Putamen (tissue), 1 donor: ENCODE results near the gene DOCK4.

Source experiments
- DNase-seq: peaks from one replicate; pipeline ENCODE4 v3.0.0-alpha.2; 2016; ENCODE audit warnings: low spot score

The DOCK4 gene

GRCh38 chr7:112009081-112009480 lies 197.1 kb downstream of the DOCK4 start:
- DNase-seq = no peak

- no peak for DNase-seq
These were observed 199.0 kb downstream of the DOCK4 start for GRCh38 chr7:112007185-112007584.

- DNase-seq = no peak
These were observed 200.1 kb downstream of the DOCK4 start for GRCh38 chr7:112006071-112006470.

- no peak for DNase-seq
These were observed 200.9 kb downstream of the DOCK4 start for GRCh38 chr7:112005205-112005775.

GRCh38 chr7:112001091-112001826 lies 204.9 kb downstream of the DOCK4 start:
- peak; percentile 43 for DNase-seq

GRCh38 chr7:111998326-111998725 lies 207.9 kb downstream of the DOCK4 start:
- no peak for DNase-seq

- DNase-seq = no peak
These were observed 208.7 kb downstream of the DOCK4 start for GRCh38 chr7:111997546-111997945.

- no peak for DNase-seq
These were observed 213.6 kb downstream of the DOCK4 start for GRCh38 chr7:111992601-111993000.

- no peak for DNase-seq
These were observed 215.6 kb downstream of the DOCK4 start for GRCh38 chr7:111990643-111991042.

- DNase-seq = no peak
These were observed 218.3 kb downstream of the DOCK4 start for GRCh38 chr7:111987886-111988285.

- no peak for DNase-seq
These were observed 218.9 kb downstream of the DOCK4 start for GRCh38 chr7:111987115-111987826.

- no peak for DNase-seq
These were observed 219.6 kb downstream of the DOCK4 start for GRCh38 chr7:111986601-111987000.

- DNase-seq = no peak
These were observed 220.4 kb downstream of the DOCK4 start for GRCh38 chr7:111985798-111986197.

- DNase-seq = no peak
These were observed 223.4 kb downstream of the DOCK4 start for GRCh38 chr7:111982804-111983203.

GRCh38 chr7:111982133-111982532 lies 224.1 kb downstream of the DOCK4 start:
- DNase-seq = no peak

GRCh38 chr7:111980725-111981124 lies 225.5 kb downstream of the DOCK4 start:
- no peak for DNase-seq

- DNase-seq = no peak
These were observed 230.9 kb downstream of the DOCK4 start for GRCh38 chr7:111975346-111975745.

GRCh38 chr7:111960984-111961383 lies 245.2 kb downstream of the DOCK4 start:
- DNase-seq = peak; percentile 32

- no peak for DNase-seq
These were observed 247.3 kb downstream of the DOCK4 start for GRCh38 chr7:111958896-111959295.

- no peak for DNase-seq
These were observed 247.8 kb downstream of the DOCK4 start for GRCh38 chr7:111958431-111958830.

GRCh38 chr7:111955616-111956015 lies 250.6 kb downstream of the DOCK4 start:
- DNase-seq = no peak

GRCh38 chr7:111954474-111955381 lies 251.5 kb downstream of the DOCK4 start:
- DNase-seq = peak; percentile 41
